PC-3 (cell line): ENCODE results near the gene SSBP2.

Experiments
- CTCF ChIP-seq: fragments of 300-600 bp; sonication (generic); conservative IDR thresholded peaks from 2 replicates; pipeline ENCODE4 v1.5.1; 2017; ENCODE audit warnings: antibody characterized with exemption, low read depth, mild to moderate bottlenecking, low read length
- EZH2 ChIP-seq: fragments of 300-600 bp; sonication (generic); IDR thresholded peaks from one replicate; pipeline ENCODE4 v1.6.1; 2017; ENCODE audit warnings: antibody characterized with exemption, mild to moderate bottlenecking, low read length; ENCODE audit not compliant: unreplicated experiment
- EZH2phosphoT487 ChIP-seq: fragments of 300-600 bp; sonication (generic); IDR thresholded peaks from 2 replicates; pipeline ENCODE4 v1.6.1; 2018; ENCODE audit warnings: mild to moderate bottlenecking, antibody characterized with exemption, low read length, borderline replicate concordance

DNA sequence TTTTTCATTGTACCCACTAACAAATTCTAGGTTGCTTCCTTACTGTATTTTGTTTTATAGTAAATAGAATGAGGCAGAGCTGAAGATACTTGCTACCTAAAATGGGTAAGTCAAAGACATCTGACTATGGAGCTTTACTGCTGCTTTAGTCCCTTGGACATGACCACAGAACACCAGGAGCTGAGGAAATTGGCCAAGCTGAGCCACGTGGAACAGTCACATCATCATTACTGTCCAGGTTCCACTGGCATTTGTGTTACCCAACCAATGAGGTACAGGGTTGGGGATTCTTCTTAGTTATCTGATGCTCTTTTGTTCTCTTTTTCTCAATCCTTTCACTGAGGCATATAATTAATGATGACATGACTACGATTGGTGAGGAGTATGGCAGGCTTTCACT is 47.1 kb downstream of the SSBP2 start:
- no peak for TF ChIP-seq CTCF
- TF ChIP-seq EZH2phosphoT487: no peak
- no peak for TF ChIP-seq EZH2
